HepG2 (cell line): ENCODE data around the gene DNAJC10. TPM values are rescaled to one million over a fixed set of nuclear protein-coding genes. Genes with fewer than 3 reads are reported as not detected.
A peak's percentile ranks its signal among the peaks of the same experiment; 100 is the strongest.

Experiments
- AKAP8 ChIP-seq: sonication (generic); formaldehyde crosslinking; IDR thresholded peaks from 2 replicates; pipeline ENCODE4 v1.5.1; 2020; ENCODE audit warnings: mild to moderate bottlenecking, missing genetic modification reagents
- CCDC6 ChIP-seq: sonication (generic); formaldehyde crosslinking; IDR thresholded peaks from 2 replicates; pipeline ENCODE4 v1.8.1; 2022; ENCODE audit warnings: mild to moderate bottlenecking, missing genetic modification reagents, moderate library complexity
- MIER3 ChIP-seq: IDR thresholded peaks from 2 replicates; pipeline ENCODE4 v1.6.1; 2016; ENCODE audit warnings: missing compliant biosample characterization, borderline replicate concordance
- MXD1 ChIP-seq: sonication (generic); formaldehyde crosslinking; IDR thresholded peaks from 2 replicates; pipeline ENCODE4 v1.4.0; 2020; ENCODE audit warnings: mild to moderate bottlenecking, missing genetic modification reagents
- MZF1 ChIP-seq: sonication (generic); formaldehyde crosslinking; IDR thresholded peaks from 2 replicates; pipeline ENCODE4 v1.8.1; 2023; ENCODE audit warnings: mild to moderate bottlenecking, missing genetic modification reagents, borderline replicate concordance
- REL ChIP-seq: sonication (generic); formaldehyde crosslinking; conservative IDR thresholded peaks from 2 replicates; pipeline ENCODE4 v1.8.0; 2022; ENCODE audit warnings: mild to moderate bottlenecking, missing genetic modification reagents, moderate library complexity
- SIN3B ChIP-seq: fragments of 150-350 bp; IDR thresholded peaks from 2 replicates; pipeline ENCODE4 v1.6.1; 2014; ENCODE audit warnings: low read length
- TCF7L2 ChIP-seq: IDR thresholded peaks from 2 replicates; pipeline ENCODE4 v1.6.1; 2011; ENCODE audit warnings: mild to moderate bottlenecking, low read depth, low read length, moderate library complexity
- ZNF549 ChIP-seq: sonication (generic); formaldehyde crosslinking; IDR thresholded peaks from 2 replicates; pipeline ENCODE4 v1.5.0; 2020; ENCODE audit warnings: missing genetic modification reagents
- ZNF557 ChIP-seq: sonication (generic); formaldehyde crosslinking; IDR thresholded peaks from 2 replicates; pipeline ENCODE4 v1.4.0; 2020; ENCODE audit warnings: missing genetic modification reagents
- ZNF570 ChIP-seq: sonication (generic); formaldehyde crosslinking; IDR thresholded peaks from 2 replicates; pipeline ENCODE4 v1.4.0; 2020; ENCODE audit warnings: mild to moderate bottlenecking, missing genetic modification reagents, borderline replicate concordance
- ZNF629 ChIP-seq: sonication (generic); formaldehyde crosslinking; conservative IDR thresholded peaks from 2 replicates; pipeline ENCODE4 v1.5.0; 2020; ENCODE audit warnings: missing genetic modification reagents
- ZNF816 ChIP-seq: sonication (generic); formaldehyde crosslinking; IDR thresholded peaks from 2 replicates; pipeline ENCODE4 v1.8.0; 2022; ENCODE audit warnings: missing genetic modification reagents, mild to moderate bottlenecking, borderline replicate concordance
- polyA plus RNA-seq, 8 experiments: library from polyadenylated mRNA; depleted of rRNA in 3 of 8; stranded (reverse) in 7 of 8; unstranded in 1 of 8; fragments of >200 nt; fragmentation: Illumina TruSeq in 4 of 8; extraction: Trizol in 4 of 8; gene quantifications; 2 replicates each; pipeline versions ENCODE4 v1.2.1 to v1.2.3, GENCODE V29; 2011 to 2016; ENCODE audit warnings: low read depth in 4 of 8, missing spikeins in 1 of 8, mixed read lengths in 1 of 8; ENCODE audit not compliant: insufficient read depth in 1 of 8
- total RNA-seq, 5 experiments: library from RNA; depleted of rRNA; stranded (reverse); fragments of >200 nt; fragmentation: Illumina TruSeq; extraction: Trizol; gene quantifications; 2 replicates each; pipeline ENCODE4 v1.2.3, GENCODE V29; 2016; ENCODE audit warnings: low read depth in 1 of 5
- TF ChIP-seq, protein P1 (sequence below): sonication (generic); formaldehyde crosslinking; IDR thresholded peaks from 2 replicates; pipeline ENCODE4 v1.4.0; 2020; ENCODE audit warnings: missing genetic modification reagents
- TF ChIP-seq, protein P2 (sequence below): sonication (generic); formaldehyde crosslinking; IDR thresholded peaks from 2 replicates; pipeline ENCODE4 v1.4.0; 2020; ENCODE audit warnings: missing genetic modification reagents, borderline replicate concordance
- TF ChIP-seq, protein P3 (sequence below): sonication (generic); formaldehyde crosslinking; IDR thresholded peaks from 2 replicates; pipeline ENCODE4 v1.5.0; 2020; ENCODE audit warnings: mild to moderate bottlenecking, missing genetic modification reagents
- TF ChIP-seq, protein P4 (sequence below): sonication (generic); formaldehyde crosslinking; IDR thresholded peaks from 2 replicates; pipeline ENCODE4 v1.4.0; 2020; ENCODE audit warnings: low read depth, missing genetic modification reagents
- TF ChIP-seq, protein P5 (sequence below): sonication (generic); formaldehyde crosslinking; IDR thresholded peaks from 2 replicates; pipeline ENCODE4 v1.4.0; 2020; ENCODE audit warnings: missing genetic modification reagents

The DNAJC10 gene
- total and polyA plus RNA-seq, 2 of the 13 experiments (the other 11 are each of a cell fraction or from before 2014, with no cell fraction given): 44.1 to 178 TPM

DNA sequence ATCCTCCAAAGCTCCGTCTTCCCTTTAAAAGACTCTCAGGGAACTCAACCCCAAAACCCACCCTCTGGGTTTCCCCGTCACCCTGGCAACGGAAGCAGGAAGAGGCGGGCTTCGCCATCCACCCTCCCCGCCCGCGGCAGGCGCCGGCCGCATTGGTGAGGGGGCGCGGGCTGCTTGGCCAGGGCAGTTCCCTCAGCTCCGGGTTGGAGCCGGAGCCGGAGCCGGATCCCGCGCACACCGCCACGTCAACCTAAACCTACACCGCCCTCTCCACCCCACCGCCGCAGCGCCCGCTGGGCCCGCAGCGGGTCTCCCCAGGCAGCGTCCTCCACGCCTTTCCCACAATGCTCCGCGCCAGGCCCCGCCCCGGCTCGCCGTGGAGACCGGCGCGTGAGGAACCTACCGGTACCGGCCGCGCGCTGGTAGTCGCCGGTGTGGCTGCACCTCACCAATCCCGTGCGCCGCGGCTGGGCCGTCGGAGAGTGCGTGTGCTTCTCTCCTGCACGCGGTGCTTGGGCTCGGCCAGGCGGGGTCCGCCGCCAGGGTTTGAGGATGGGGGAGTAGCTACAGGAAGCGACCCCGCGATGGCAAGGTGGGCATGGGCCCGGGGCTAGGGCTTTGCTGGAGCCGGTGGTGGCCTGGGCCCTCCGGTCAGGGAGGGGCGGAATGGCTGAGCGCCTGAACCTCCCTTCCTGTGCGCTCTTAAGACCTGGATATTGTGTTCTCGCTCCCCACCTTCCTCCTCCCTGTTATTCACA lies at the start of gene DNAJC10 (continued):
- TF ChIP-seq ZNF816 (CRISPR knock-in tag) (no peak; the same call in 1 of the 2 replicates), MIER3 (CRISPR knock-in tag) (peak; percentile 80; the same call in 1 of the 2 replicates), REL (CRISPR knock-in tag) (peak; percentile 95), MXD1 (CRISPR knock-in tag) (peak; percentile 97), AKAP8 (0 out of 2 replicates have a peak, but pooled peaks have one; percentile 18), ZNF629 (CRISPR knock-in tag) (no peak; the same call in 1 of the 2 replicates), CCDC6 (peak; percentile 92), ZNF549 (CRISPR knock-in tag) (no peak), SIN3B (0 out of 2 replicates have a peak, but pooled peaks have one; percentile 35), MZF1 (0 out of 2 replicates have a peak, but pooled peaks have one; percentile 5), ZNF557 (CRISPR knock-in tag) (peak; percentile 95), TCF7L2 (no peak), ZNF570 (CRISPR knock-in tag) (0 out of 2 replicates have a peak, but pooled peaks have one; percentile 54)
- TF ChIP-seq, protein P1, sequence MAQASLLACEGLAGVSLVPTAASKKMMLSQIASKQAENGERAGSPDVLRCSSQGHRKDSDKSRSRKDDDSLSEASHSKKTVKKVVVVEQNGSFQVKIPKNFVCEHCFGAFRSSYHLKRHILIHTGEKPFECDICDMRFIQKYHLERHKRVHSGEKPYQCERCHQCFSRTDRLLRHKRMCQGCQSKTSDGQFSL (CRISPR knock-in tag): no peak; the same call in 1 of the 2 replicates
- TF ChIP-seq, protein P2, sequence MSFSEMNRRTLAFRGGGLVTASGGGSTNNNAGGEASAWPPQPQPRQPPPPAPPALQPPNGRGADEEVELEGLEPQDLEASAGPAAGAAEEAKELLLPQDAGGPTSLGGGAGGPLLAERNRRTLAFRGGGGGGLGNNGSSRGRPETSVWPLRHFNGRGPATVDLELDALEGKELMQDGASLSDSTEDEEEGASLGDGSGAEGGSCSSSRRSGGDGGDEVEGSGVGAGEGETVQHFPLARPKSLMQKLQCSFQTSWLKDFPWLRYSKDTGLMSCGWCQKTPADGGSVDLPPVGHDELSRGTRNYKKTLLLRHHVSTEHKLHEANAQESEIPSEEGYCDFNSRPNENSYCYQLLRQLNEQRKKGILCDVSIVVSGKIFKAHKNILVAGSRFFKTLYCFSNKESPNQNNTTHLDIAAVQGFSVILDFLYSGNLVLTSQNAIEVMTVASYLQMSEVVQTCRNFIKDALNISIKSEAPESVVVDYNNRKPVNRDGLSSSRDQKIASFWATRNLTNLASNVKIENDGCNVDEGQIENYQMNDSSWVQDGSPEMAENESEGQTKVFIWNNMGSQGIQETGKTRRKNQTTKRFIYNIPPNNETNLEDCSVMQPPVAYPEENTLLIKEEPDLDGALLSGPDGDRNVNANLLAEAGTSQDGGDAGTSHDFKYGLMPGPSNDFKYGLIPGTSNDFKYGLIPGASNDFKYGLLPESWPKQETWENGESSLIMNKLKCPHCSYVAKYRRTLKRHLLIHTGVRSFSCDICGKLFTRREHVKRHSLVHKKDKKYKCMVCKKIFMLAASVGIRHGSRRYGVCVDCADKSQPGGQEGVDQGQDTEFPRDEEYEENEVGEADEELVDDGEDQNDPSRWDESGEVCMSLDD (CRISPR knock-in tag): peak; percentile 50; the same call in 1 of the 2 replicates
- TF ChIP-seq, protein P3, sequence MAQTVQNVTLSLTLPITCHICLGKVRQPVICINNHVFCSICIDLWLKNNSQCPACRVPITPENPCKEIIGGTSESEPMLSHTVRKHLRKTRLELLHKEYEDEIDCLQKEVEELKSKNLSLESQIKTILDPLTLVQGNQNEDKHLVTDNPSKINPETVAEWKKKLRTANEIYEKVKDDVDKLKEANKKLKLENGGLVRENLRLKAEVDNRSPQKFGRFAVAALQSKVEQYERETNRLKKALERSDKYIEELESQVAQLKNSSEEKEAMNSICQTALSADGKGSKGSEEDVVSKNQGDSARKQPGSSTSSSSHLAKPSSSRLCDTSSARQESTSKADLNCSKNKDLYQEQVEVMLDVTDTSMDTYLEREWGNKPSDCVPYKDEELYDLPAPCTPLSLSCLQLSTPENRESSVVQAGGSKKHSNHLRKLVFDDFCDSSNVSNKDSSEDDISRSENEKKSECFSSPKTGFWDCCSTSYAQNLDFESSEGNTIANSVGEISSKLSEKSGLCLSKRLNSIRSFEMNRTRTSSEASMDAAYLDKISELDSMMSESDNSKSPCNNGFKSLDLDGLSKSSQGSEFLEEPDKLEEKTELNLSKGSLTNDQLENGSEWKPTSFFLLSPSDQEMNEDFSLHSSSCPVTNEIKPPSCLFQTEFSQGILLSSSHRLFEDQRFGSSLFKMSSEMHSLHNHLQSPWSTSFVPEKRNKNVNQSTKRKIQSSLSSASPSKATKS (CRISPR knock-in tag): peak; percentile 77; the same call in 1 of the 2 replicates
- TF ChIP-seq, protein P4, sequence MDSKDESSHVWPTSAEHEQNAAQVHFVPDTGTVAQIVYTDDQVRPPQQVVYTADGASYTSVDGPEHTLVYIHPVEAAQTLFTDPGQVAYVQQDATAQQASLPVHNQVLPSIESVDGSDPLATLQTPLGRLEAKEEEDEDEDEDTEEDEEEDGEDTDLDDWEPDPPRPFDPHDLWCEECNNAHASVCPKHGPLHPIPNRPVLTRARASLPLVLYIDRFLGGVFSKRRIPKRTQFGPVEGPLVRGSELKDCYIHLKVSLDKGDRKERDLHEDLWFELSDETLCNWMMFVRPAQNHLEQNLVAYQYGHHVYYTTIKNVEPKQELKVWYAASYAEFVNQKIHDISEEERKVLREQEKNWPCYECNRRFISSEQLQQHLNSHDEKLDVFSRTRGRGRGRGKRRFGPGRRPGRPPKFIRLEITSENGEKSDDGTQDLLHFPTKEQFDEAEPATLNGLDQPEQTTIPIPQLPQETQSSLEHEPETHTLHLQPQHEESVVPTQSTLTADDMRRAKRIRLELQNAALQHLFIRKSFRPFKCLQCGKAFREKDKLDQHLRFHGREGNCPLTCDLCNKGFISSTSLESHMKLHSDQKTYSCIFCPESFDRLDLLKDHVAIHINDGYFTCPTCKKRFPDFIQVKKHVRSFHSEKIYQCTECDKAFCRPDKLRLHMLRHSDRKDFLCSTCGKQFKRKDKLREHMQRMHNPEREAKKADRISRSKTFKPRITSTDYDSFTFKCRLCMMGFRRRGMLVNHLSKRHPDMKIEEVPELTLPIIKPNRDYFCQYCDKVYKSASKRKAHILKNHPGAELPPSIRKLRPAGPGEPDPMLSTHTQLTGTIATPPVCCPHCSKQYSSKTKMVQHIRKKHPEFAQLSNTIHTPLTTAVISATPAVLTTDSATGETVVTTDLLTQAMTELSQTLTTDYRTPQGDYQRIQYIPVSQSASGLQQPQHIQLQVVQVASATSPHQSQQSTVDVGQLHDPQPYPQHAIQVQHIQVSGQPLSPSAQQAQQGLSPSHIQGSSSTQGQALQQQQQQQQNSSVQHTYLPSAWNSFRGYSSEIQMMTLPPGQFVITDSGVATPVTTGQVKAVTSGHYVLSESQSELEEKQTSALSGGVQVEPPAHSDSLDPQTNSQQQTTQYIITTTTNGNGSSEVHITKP: no peak
- TF ChIP-seq, protein P5, sequence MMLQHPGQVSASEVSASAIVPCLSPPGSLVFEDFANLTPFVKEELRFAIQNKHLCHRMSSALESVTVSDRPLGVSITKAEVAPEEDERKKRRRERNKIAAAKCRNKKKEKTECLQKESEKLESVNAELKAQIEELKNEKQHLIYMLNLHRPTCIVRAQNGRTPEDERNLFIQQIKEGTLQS (CRISPR knock-in tag): peak; percentile 14; the same call in 1 of the 2 replicates
